VCaP (cell line): ENCODE measurements around the gene RBBP7.

Source experiments
- H3K27ac ChIP-seq: fragments of 450-650 bp; 2 replicates; pipeline ENCODE4 v1.5.1; 2017
- TF ChIP-seq, protein P1 (sequence below): fragments of 450-650 bp; conservative IDR thresholded peaks from 2 replicates; pipeline ENCODE4 v1.5.1; 2017; ENCODE audit warnings: mild to moderate bottlenecking, moderate library complexity

RBBP7 gene

DNA sequence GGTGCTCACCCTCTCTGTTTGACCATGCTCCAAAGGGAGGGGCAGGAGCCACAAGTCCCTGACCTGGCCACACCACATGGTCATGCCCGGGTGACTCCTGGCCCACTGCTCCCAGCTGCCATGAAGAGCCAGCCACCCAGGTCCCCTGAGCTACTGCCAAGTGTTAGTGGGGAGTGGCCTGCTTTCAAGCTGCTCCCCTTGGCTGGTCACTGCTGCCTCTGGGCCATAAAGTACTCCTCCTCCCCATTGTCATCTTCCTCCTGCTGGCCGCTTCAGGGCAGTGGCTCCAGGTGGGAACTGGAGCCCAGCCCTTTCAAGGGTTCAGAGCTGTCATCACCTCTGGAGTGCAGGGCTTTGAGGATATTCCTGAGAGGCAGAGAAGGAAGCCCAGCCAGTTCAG lies 27.3 kb upstream of the RBBP7 start:
- H3K27ac ChIP-seq: no peak overlapping the region
- TF ChIP-seq, protein P1, sequence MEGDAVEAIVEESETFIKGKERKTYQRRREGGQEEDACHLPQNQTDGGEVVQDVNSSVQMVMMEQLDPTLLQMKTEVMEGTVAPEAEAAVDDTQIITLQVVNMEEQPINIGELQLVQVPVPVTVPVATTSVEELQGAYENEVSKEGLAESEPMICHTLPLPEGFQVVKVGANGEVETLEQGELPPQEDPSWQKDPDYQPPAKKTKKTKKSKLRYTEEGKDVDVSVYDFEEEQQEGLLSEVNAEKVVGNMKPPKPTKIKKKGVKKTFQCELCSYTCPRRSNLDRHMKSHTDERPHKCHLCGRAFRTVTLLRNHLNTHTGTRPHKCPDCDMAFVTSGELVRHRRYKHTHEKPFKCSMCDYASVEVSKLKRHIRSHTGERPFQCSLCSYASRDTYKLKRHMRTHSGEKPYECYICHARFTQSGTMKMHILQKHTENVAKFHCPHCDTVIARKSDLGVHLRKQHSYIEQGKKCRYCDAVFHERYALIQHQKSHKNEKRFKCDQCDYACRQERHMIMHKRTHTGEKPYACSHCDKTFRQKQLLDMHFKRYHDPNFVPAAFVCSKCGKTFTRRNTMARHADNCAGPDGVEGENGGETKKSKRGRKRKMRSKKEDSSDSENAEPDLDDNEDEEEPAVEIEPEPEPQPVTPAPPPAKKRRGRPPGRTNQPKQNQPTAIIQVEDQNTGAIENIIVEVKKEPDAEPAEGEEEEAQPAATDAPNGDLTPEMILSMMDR: no peak

DNA sequence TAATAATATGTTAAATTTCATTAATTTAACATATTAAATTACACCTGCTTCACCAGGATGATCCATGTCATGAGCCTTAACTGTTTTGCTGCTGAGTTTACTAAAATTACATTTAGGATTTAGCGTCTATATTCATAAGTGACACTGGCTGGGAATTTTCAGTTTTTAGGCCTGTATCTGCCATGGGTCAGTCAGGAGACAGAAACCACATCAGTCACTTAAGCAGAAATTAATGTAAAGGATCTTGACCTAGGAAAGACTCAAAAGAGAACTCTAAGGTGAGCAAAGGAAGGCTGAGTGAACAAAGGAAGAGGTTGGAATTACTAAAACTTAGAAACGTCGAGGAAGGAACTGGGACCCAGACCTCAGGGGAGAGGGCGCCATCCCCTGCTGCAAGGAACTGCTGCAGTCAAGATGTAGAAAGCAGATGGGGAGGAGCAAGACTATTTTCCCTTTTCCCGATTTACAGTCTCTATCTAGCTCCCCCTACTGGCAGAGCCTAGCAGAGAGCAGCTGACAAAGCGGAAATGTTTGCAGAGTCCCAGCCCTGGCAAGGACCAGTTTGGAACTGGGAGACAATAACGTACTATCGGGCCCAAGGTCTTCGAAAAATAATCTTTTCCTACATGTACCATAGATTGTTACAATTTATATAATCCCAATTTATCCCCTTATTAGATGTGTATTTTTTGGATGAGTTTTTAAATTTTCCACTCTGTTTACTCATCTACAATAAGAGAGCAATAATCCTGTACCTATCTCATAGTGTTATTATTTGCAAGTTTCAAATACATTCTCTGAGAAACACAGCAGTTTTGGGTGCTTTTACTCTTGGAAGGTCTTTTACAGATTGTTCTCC lies 22.6 kb upstream of the RBBP7 start:
- TF ChIP-seq, protein P1: peak; percentile 81

DNA sequence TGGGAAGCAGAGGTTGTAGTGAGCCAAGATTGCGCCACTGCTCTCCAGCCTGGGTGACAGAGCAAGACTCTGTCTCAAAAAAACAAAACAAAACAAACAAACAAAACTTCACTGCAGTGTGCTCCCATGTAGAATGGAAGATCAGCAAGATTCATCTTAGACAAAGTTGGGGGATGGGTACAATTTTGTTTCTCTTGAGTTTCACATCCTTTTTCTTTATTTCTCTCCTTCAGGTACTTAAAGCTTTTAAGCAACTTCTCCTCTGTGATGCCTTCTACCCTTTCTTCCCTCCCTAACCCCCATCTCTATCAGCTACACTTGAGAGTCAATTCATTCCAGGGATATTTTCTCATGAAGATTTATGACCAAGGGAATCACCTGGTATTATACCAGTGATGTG lies 15.5 kb upstream of the RBBP7 start:
- H3K27ac ChIP-seq: no peak overlapping the region
- TF ChIP-seq, protein P1: no peak

More for the DNA sequence above, 22.6 kb upstream of the RBBP7 start:
- no peak overlapping the region for H3K27ac ChIP-seq

DNA sequence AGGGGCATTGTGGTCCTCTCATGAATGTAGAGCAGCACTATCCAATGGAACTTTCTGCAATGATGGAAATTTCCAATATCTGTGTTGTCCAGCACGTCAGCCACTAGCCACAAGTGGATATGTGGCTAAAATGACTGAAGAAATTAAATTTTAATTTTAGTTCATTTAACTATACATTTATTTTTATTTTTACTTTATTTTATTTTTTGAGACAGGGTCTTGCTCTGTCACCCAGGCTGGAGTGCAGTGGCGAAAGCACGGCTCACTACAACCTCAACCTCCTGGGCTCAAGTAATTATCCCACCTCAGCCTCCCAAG lies 13.3 kb upstream of the RBBP7 start:
- TF ChIP-seq, protein P1: peak; percentile 50
- H3K27ac ChIP-seq: peak overlapping the region; percentile 79

DNA sequence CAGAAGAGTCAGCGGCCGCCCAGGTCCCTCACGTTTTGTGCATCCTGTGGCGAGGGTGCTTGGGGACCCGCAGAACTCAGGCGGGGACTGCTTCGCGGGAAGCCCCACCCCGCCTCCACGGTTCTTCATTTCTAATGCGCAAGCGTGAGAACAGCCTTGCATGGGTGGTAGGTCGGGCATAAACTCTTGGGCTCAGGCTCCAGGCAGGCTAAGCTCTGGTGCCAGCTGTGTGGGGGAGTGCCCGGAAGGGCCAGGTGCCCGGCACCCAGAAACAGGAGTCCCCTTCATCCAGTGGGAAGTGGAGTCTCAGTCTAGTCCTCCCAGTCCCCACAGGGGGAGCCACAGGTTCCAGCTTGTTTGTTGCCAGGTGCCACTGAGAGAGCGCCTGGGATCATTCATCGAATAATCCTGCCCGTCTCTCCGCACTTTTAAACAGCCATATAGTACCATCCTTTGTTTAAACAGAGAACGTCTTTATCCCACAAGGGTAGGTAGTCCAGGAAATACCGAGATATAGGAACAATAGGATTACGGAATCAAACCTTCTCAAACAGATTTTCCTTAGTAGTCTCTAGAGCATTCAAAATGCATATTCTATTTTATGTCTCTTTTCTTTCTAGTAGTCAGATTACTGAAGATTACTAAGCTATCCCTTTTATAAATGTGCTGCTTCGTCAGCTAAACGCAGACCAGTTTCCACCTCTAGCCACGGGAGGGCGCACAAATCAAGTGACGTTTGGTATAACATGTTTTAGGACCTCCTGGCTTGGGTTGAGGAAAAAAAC lies 12.7 kb upstream of the RBBP7 start:
- H3K27ac ChIP-seq: peak overlapping the region; percentile 79
- TF ChIP-seq, protein P1: peak; percentile 81

DNA sequence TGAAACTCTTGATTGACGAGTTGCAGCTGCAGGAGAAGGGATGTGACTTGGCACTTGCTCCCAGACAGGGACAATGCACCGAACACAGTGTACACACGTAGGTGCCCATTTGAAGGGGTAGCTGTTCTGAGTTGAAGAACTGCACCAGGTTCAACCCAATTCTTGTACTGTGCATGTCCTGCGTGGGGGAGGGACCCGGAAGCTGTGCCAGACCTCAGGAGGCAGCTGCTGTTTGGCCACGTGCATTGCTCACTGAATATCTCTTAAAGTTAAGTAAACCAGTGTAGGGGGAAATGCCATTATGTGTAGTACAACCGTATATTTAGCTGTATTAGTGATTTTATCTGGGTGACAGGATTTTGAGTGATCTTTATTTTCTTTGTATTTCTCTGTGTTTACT lies 12.0 kb upstream of the RBBP7 start:
- H3K27ac ChIP-seq: peak overlapping the region; percentile 79
- TF ChIP-seq, protein P1: no peak

DNA sequence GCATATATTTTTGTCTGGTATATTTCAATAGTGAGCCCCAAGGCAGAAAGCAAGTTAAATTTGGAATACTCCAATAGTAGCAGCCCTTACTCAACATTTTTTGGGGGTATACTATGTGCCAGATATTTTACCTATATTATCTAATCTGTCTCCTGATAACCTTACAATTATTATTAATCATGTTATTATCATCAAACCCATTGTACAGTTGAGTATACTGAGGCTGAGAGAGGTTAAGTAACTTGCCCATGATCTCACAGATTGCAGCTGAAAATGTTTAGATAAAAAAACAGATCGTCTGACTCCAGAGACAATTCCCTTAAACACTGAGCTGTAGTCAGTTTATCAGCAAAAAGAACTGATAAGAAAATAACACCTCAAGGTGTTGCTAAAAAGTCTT lies 6.5 kb upstream of the RBBP7 start:
- H3K27ac ChIP-seq: no peak overlapping the region
- TF ChIP-seq, protein P1: no peak
